EH (cell line): ENCODE measurements around the gene ZNF549.

Source experiments
- DNase-seq: peaks from one replicate; pipeline ENCODE4 v3.0.0-alpha.2; 2015; ENCODE audit warnings: low read depth

ZNF549 gene

GRCh38 chr19:57566396-57567265, 39.5 kb downstream of the ZNF549 start:
- peak; percentile 13 for DNase-seq

GRCh38 chr19:57570707-57571106, 43.6 kb downstream of the ZNF549 start:
- DNase-seq: no peak

- DNase-seq: no peak
Observed at GRCh38 chr19:57572415-57572947, 45.3 kb downstream of the ZNF549 start.

GRCh38 chr19:57576661-57577060, 49.5 kb downstream of the ZNF549 start:
- no peak for DNase-seq

- DNase-seq: peak; percentile 99
Observed at GRCh38 chr19:57578487-57579205, 51.5 kb downstream of the ZNF549 start, which contains the start of gene ZNF416. Gene ZNF416 (minus strand): TSS chr19:57578911. CDS start chr19:57578704, 207 bp downstream.

- no peak for DNase-seq
Observed at GRCh38 chr19:57583104-57583520, 56.0 kb downstream of the ZNF549 start.

GRCh38 chr19:57583521-57584416, 56.6 kb downstream of the ZNF549 start, which contains the start of gene ZIK1:
Gene ZIK1 (plus strand): TSS chr19:57584145. CDS start chr19:57584357, 212 bp downstream.
- peak; percentile 94 for DNase-seq

GRCh38 chr19:57587529-57587928, 60.4 kb downstream of the ZNF549 start:
- DNase-seq: peak; percentile 80

GRCh38 chr19:57599377-57599760, 72.2 kb downstream of the ZNF549 start:
- DNase-seq: no peak

- peak; percentile 93 for DNase-seq
Observed at GRCh38 chr19:57599761-57600383, 72.7 kb downstream of the ZNF549 start, which contains the start of gene ZNF530. Gene ZNF530 (plus strand): TSS chr19:57599885. CDS start chr19:57604346, 4,461 bp downstream.

GRCh38 chr19:57606931-57607330, 79.8 kb downstream of the ZNF549 start:
- no peak for DNase-seq
